ENCODE measurements around the gene EMILIN2.

- no peak for TF ChIP-seq POLR2A (IDR thresholded peaks at IDR 0.05; ENCODE audit: low read depth, low read length)
- no peak for TF ChIP-seq CTCF (IDR thresholded peaks at IDR 0.05; ENCODE audit: extremely low read depth in 1 of 2, insufficient read depth in 1 of 2, low read depth in 1 of 2, low read length in 2 of 2)
These were observed 1.6 kb upstream of the EMILIN2 start for GRCh38 chr18:2845172-2845571.
